ENCODE measurements around the gene FNDC7. TPM values are rescaled to one million over a fixed set of nuclear protein-coding genes. Genes with fewer than 3 reads are reported as not detected.

Gene FNDC7
- polyA plus RNA-seq, 1 experiment = not detected

- ChIA-PET CTCF (interaction anchor here (0.7 kb wide), 1 partner anchor 119 kb away, joined by 3 read pairs; no protein-coding TSS in a partner anchor), POLR2A (no interaction called here)
- no peak for DNase-seq (ENCODE audit: low read depth)
Observed at GRCh38 chr1:108668777-108669176, 43.9 kb upstream of the FNDC7 start.

DNA sequence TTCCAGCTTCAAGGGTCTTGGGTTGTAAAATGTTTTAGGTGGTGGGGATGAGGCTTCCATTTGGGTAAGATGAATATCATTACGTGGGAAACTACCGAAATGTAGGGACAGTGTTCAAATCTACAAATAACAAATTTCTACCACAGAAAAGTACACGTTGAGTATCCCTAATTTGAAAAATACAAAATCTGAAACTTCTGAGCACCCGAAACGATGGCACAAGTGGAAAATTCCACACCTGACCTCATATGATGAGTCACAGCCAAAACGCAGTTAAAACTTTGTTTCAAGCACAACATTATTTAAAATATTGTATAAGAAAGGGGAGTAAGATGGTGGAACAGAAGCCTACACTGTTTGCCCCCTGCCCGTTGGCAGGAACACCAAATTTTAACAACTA, 43.0 kb upstream of the FNDC7 start:
- Histone ChIP-seq H3K27me3 (ENCODE audit: control insufficient read depth, insufficient read depth, low read length) (peaks cover 2% of the 10 kb centered on the region; the same call in 1 of the 2 replicates), H3K36me3 (ENCODE audit: control insufficient read depth, insufficient read depth, low read length) (no peaks in the 10 kb centered on the region), H3K4me3 (ENCODE audit: low read depth, low read length) (no peak overlapping the region)
- TF ChIP-seq, protein P1, sequence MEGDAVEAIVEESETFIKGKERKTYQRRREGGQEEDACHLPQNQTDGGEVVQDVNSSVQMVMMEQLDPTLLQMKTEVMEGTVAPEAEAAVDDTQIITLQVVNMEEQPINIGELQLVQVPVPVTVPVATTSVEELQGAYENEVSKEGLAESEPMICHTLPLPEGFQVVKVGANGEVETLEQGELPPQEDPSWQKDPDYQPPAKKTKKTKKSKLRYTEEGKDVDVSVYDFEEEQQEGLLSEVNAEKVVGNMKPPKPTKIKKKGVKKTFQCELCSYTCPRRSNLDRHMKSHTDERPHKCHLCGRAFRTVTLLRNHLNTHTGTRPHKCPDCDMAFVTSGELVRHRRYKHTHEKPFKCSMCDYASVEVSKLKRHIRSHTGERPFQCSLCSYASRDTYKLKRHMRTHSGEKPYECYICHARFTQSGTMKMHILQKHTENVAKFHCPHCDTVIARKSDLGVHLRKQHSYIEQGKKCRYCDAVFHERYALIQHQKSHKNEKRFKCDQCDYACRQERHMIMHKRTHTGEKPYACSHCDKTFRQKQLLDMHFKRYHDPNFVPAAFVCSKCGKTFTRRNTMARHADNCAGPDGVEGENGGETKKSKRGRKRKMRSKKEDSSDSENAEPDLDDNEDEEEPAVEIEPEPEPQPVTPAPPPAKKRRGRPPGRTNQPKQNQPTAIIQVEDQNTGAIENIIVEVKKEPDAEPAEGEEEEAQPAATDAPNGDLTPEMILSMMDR (IDR thresholded peaks at IDR 0.05; ENCODE audit: insufficient read depth, low read depth, low read length) = no peak
- CTCF ChIA-PET = interaction anchor here (0.7 kb wide), 1 partner anchor 118 kb away, joined by 3 read pairs; no protein-coding TSS in a partner anchor
- DNase-seq (ENCODE audit: low read depth) = no peak
- POLR2A ChIA-PET = no interaction called here

More at GRCh38 chr1:108668777-108669176, 43.9 kb upstream of the FNDC7 start:
- H3K4me3 ChIP-seq (ENCODE audit: low read depth, low read length) = no peak overlapping the region
- no peaks in the 10 kb centered on the region for H3K36me3 ChIP-seq (ENCODE audit: control insufficient read depth, insufficient read depth, low read length)
- TF ChIP-seq, protein P1 (IDR thresholded peaks at IDR 0.05; ENCODE audit: insufficient read depth, low read depth, low read length) = no peak
- peaks cover 2% of the 10 kb centered on the region; the same call in 1 of the 2 replicates for H3K27me3 ChIP-seq (ENCODE audit: control insufficient read depth, insufficient read depth, low read length)

- Histone ChIP-seq H3K27me3 (ENCODE audit: control insufficient read depth, insufficient read depth, low read length) (peaks cover 2% of the 10 kb centered on the region; the same call in 1 of the 2 replicates), H3K4me3 (ENCODE audit: low read depth, low read length) (no peak overlapping the region), H3K36me3 (ENCODE audit: control insufficient read depth, insufficient read depth, low read length) (no peaks in the 10 kb centered on the region)
- CTCF ChIA-PET = no interaction called here
- DNase-seq (ENCODE audit: low read depth) = no peak
- POLR2A ChIA-PET = no interaction called here
- TF ChIP-seq, protein P1 (IDR thresholded peaks at IDR 0.05; ENCODE audit: insufficient read depth, low read depth, low read length) = no peak
Observed at GRCh38 chr1:108670131-108670773, 42.5 kb upstream of the FNDC7 start.

DNA sequence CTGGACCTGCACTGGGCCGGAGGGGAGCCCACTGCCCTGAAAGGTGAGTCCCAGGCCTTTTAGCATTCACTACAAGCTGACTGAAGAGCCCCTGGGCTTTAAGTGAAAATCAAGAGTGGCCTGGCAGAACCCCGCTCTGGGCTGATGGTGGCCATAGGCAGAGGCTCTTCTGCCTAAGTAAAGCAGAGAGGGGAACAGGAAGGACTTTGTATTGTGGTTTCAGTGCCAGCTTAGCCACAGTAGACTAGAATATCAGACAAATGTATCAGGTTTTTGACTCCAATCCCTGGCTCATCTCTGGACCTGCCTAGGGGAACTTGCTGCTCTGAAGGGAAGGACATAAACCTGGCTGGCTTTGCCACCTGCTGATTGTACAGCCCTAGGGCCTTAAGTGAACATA, 41.6 kb upstream of the FNDC7 start:
- ChIA-PET CTCF (no interaction called here), POLR2A (no interaction called here)
- peaks cover 2% of the 10 kb centered on the region; the same call in 1 of the 2 replicates for H3K27me3 ChIP-seq (ENCODE audit: control insufficient read depth, insufficient read depth, low read length)
- H3K4me3 ChIP-seq (ENCODE audit: low read depth, low read length) = no peak overlapping the region
- no peaks in the 10 kb centered on the region for H3K36me3 ChIP-seq (ENCODE audit: control insufficient read depth, insufficient read depth, low read length)
- TF ChIP-seq, protein P1 (IDR thresholded peaks at IDR 0.05; ENCODE audit: insufficient read depth, low read depth, low read length) = no peak
- no peak for DNase-seq (ENCODE audit: low read depth)

GRCh38 chr1:108678706-108679105, 34.0 kb upstream of the FNDC7 start:
- Histone ChIP-seq H3K36me3 (ENCODE audit: control insufficient read depth, insufficient read depth, low read length) (no peaks in the 10 kb centered on the region), H3K4me3 (ENCODE audit: low read depth, low read length) (no peak overlapping the region), H3K27me3 (ENCODE audit: control insufficient read depth, insufficient read depth, low read length) (no peaks in the 10 kb centered on the region)
- TF ChIP-seq, protein P1 (IDR thresholded peaks at IDR 0.05; ENCODE audit: insufficient read depth, low read depth, low read length) = no peak
- ChIA-PET CTCF (interaction anchor here (0.5 kb wide), 1 partner anchor 103 kb away, joined by 3 read pairs; no protein-coding TSS in a partner anchor), POLR2A (no interaction called here)
- DNase-seq (ENCODE audit: low read depth) = no peak
